Body of pancreas (tissue), 4 donors: ENCODE results near the gene GCH1. TPM values are rescaled to one million over a fixed set of nuclear protein-coding genes. Genes with fewer than 3 reads are reported as not detected.

Experiments
- ATAC-seq: fragments of 150-250 bp; one replicate; pipeline ENCODE4 v1.9.1; 2016
- DNase-seq, 4 donors: peaks; one replicate each; pipeline ENCODE4 v3.0.0-alpha.2; 2019
- H3K27ac ChIP-seq, 4 donors: fragments of 200-600 bp; sonication (generic); 1 replicate in 3 of 4; 2 replicates in 1 of 4; pipeline versions ENCODE4 v1.5.1 to v1.6.1; 2016 to 2019; ENCODE audit warnings: mild to moderate bottlenecking in 1 of 4, mixed read lengths in 1 of 4, moderate library complexity in 1 of 4
- H3K27me3 ChIP-seq, 2 donors: fragments of 200-600 bp; sonication (generic); one replicate each; pipeline ENCODE4 v1.6.0; 2016; ENCODE audit warnings: mild to moderate bottlenecking in 1 of 2
- H3K36me3 ChIP-seq, 2 donors: fragments of 200-600 bp; sonication (generic); replicated peaks in 1 of 2; 2 replicates each; pipeline ENCODE4 v1.5.1; 2016; ENCODE audit warnings: low read depth in 2 of 2; ENCODE audit not compliant: insufficient read depth in 1 of 2
- H3K4me1 ChIP-seq: fragments of 200-600 bp; sonication (generic); one replicate; pipeline ENCODE4 v1.6.0; 2016
- H3K4me3 ChIP-seq, 2 donors: fragments of 200-600 bp; sonication (generic); 1 replicate in 1 of 2; 2 replicates in 1 of 2; pipeline ENCODE4 v1.5.1; 2016 to 2019
- H3K9me3 ChIP-seq, 3 donors: fragments of 200-600 bp; sonication (generic); 1 replicate in 2 of 3; 2 replicates in 1 of 3; pipeline ENCODE4 v1.5.1; 2016
- CTCF ChIP-seq, 7 experiments: fragments of 450-650 bp in 4 of 7; fragments of 200-600 bp in 3 of 7; sonication (generic) in 3 of 7; IDR thresholded peaks; one replicate each; pipeline ENCODE4 v1.5.1; 2016 to 2019; ENCODE audit warnings: antibody characterized with exemption in 7 of 7
- POLR2A ChIP-seq, 3 donors: fragments of 450-650 bp; IDR thresholded peaks; one replicate each; pipeline ENCODE4 v1.6.1; 2016; ENCODE audit warnings: antibody characterized with exemption in 3 of 3, mild to moderate bottlenecking in 2 of 3
- WGBS, 2 donors: methylation state at CpG; one replicate each; pipeline ENCODE4 v1.1.5; 2017; 5-methylcytosine and 5-hydroxymethylcytosine counted together
- intact Hi-C: fragments of 100-400 bp; cut with DNase I; formaldehyde crosslinking; loops from one replicate; pipeline ENCODE4 v1.15.1; 2023
- total RNA-seq, 2 donors: library from RNA; depleted of rRNA; stranded (reverse); fragments of >200 nt; gene quantifications; one replicate each; pipeline ENCODE4 v1.1.0, GENCODE V29; 2016

Gene GCH1
- total RNA-seq, 2 donors from 2014 or later, result 6.0 to 11.9 TPM

- no peak for DNase-seq
- Histone ChIP-seq H3K27ac (no peak overlapping the region), H3K9me3 (no peaks in the 10 kb centered on the region), H3K36me3 (no peaks in the 10 kb centered on the region), H3K4me3 (no peak overlapping the region), H3K4me1 (no peaks in the 10 kb centered on the region), H3K27me3 (no peaks in the 10 kb centered on the region)
- ATAC-seq, result no peak
- TF ChIP-seq CTCF (IDR thresholded peaks at IDR 0.05) (no peak), POLR2A (IDR thresholded peaks at IDR 0.05) (no peak)
- intact Hi-C loops, result no loop called here
These were observed 38.1 kb downstream of the GCH1 start for GRCh38 chr14:54864526-54864925.

GRCh38 chr14:54857830-54858269 lies 44.8 kb downstream of the GCH1 start:
- intact Hi-C loops, result no loop called here
- no peak overlapping the region for H3K27ac ChIP-seq
- H3K4me1 ChIP-seq, result no peaks in the 10 kb centered on the region
- ATAC-seq (peak; percentile 56), DNase-seq (peak in 1 of 4 donors; percentile 24)
- H3K4me3 ChIP-seq, result no peak overlapping the region
- no peaks in the 10 kb centered on the region for H3K36me3 ChIP-seq
- no peaks in the 10 kb centered on the region for H3K9me3 ChIP-seq
- H3K27me3 ChIP-seq, result no peaks in the 10 kb centered on the region
- TF ChIP-seq POLR2A (IDR thresholded peaks at IDR 0.05) (no peak), CTCF (IDR thresholded peaks at IDR 0.05) (no peak)
- WGBS, 2 donors, result 85 to 93% methylated on average over 1 of the region's 1 CpG

GRCh38 chr14:54856152-54856551 lies 46.5 kb downstream of the GCH1 start:
- intact Hi-C loops, result no loop called here
- ATAC-seq, result no peak
- H3K4me3 ChIP-seq, result no peak overlapping the region
- no peaks in the 10 kb centered on the region for H3K27me3 ChIP-seq
- H3K4me1 ChIP-seq, result no peaks in the 10 kb centered on the region
- no peak overlapping the region for H3K27ac ChIP-seq
- no peaks in the 10 kb centered on the region for H3K9me3 ChIP-seq
- H3K36me3 ChIP-seq, result no peaks in the 10 kb centered on the region
- no peak for TF ChIP-seq CTCF (IDR thresholded peaks at IDR 0.05)
- 100% methylated on average over 4 of the region's 4 CpGs for WGBS, 2 donors
- DNase-seq, result peak in 2 of 4 donors; percentile 25 to 28

- Histone ChIP-seq H3K36me3 (no peaks in the 10 kb centered on the region), H3K9me3 (no peaks in the 10 kb centered on the region), H3K4me1 (no peaks in the 10 kb centered on the region), H3K27ac (no peak overlapping the region), H3K27me3 (no peaks in the 10 kb centered on the region), H3K4me3 (no peak overlapping the region)
- TF ChIP-seq CTCF (IDR thresholded peaks at IDR 0.05) (no peak), POLR2A (IDR thresholded peaks at IDR 0.05) (no peak)
- ATAC-seq, result no peak
- no peak for DNase-seq
- intact Hi-C loops, result no loop called here
- WGBS, 2 donors, result 68 to 73% methylated on average over 2 of the region's 2 CpGs
These were observed 48.4 kb downstream of the GCH1 start for GRCh38 chr14:54854181-54854580.

GRCh38 chr14:54853339-54853738 lies 49.3 kb downstream of the GCH1 start:
- no peaks in the 10 kb centered on the region for H3K9me3 ChIP-seq
- WGBS, 2 donors, result 90 to 93% methylated on average over 3 of the region's 3 CpGs
- ATAC-seq (no peak), DNase-seq (no peak)
- no peaks in the 10 kb centered on the region for H3K36me3 ChIP-seq
- no peak overlapping the region for H3K4me3 ChIP-seq
- H3K27me3 ChIP-seq, result no peaks in the 10 kb centered on the region
- TF ChIP-seq POLR2A (IDR thresholded peaks at IDR 0.05), result no peak
- no peak for TF ChIP-seq CTCF (IDR thresholded peaks at IDR 0.05)
- no peaks in the 10 kb centered on the region for H3K4me1 ChIP-seq
- intact Hi-C loops, result no loop called here
- H3K27ac ChIP-seq, result no peak overlapping the region
